Esophagus muscularis mucosa (tissue), 4 donors: Measurements from ENCODE around the gene MAP1LC3B2. TPM values are rescaled to one million over a fixed set of nuclear protein-coding genes. Genes with fewer than 3 reads are reported as not detected.

Source experiments
- DNase-seq: peaks from one replicate; pipeline ENCODE4 v3.0.0-alpha.2; 2017; ENCODE audit errors: extremely low spot score
- H3K27ac ChIP-seq, 4 donors: fragments of 200-600 bp; sonication (generic); replicated peaks in 1 of 4; 1 replicate in 3 of 4; 2 replicates in 1 of 4; pipeline ENCODE4 v1.5.1; 2016 to 2019; ENCODE audit warnings: mild to moderate bottlenecking in 1 of 4
- H3K27me3 ChIP-seq, 4 donors: fragments of 200-600 bp; sonication (generic); one replicate each; pipeline versions ENCODE4 v1.5.1 to v1.6.0; 2016 to 2019
- H3K36me3 ChIP-seq, 4 donors: fragments of 200-600 bp; sonication (generic); one replicate each; pipeline ENCODE4 v1.5.1; 2016 to 2019
- H3K4me1 ChIP-seq, 4 donors: fragments of 200-600 bp; sonication (generic); one replicate each; pipeline ENCODE4 v1.5.1; 2016 to 2019
- H3K4me3 ChIP-seq, 4 donors: fragments of 200-600 bp; sonication (generic); 1 replicate in 2 of 4; 2 replicates in 2 of 4; pipeline ENCODE4 v1.5.1; 2016 to 2019; ENCODE audit warnings: mild to moderate bottlenecking in 4 of 4, moderate library complexity in 1 of 4
- H3K9me3 ChIP-seq, 4 donors: fragments of 200-600 bp; sonication (generic); 1 replicate in 3 of 4; 2 replicates in 1 of 4; pipeline ENCODE4 v1.5.1; 2016 to 2019
- CTCF ChIP-seq, 3 experiments: fragments of 200-600 bp in 2 of 3; fragments of 450-650 bp in 1 of 3; sonication (generic) in 2 of 3; IDR thresholded peaks; one replicate each; pipeline ENCODE4 v1.5.1; 2017 to 2019; ENCODE audit warnings: antibody characterized with exemption in 3 of 3, mild to moderate bottlenecking in 2 of 3, moderate library complexity in 1 of 3
- EP300 ChIP-seq: sonication (generic); formaldehyde crosslinking; IDR thresholded peaks from one replicate; pipeline ENCODE4 v1.6.1; 2017; ENCODE audit warnings: antibody characterized with exemption
- POLR2A ChIP-seq: fragments of 450-650 bp; IDR thresholded peaks from one replicate; pipeline ENCODE4 v1.6.1; 2017; ENCODE audit warnings: antibody characterized with exemption, moderate library complexity, mild to moderate bottlenecking, low read depth
- POLR2AphosphoS5 ChIP-seq, 2 donors: sonication (generic); formaldehyde crosslinking; IDR thresholded peaks; one replicate each; pipeline ENCODE4 v1.6.1; 2017; ENCODE audit warnings: antibody characterized with exemption in 2 of 2
- WGBS: methylation state at CpG from one replicate; pipeline ENCODE4 v1.1.5; 2018; 5-methylcytosine and 5-hydroxymethylcytosine counted together
- intact Hi-C: fragments of 100-400 bp; cut with DNase I; formaldehyde crosslinking; loops from one replicate; pipeline ENCODE4 v1.15.1; 2023
- total RNA-seq, 4 donors: library from RNA; depleted of rRNA; stranded (reverse); fragments of >200 nt; gene quantifications; one replicate each; pipeline versions ENCODE4 v1.1.0 to v1.2.1, GENCODE V29; 2016

Gene MAP1LC3B2
- total RNA-seq, 4 donors from 2014 or later, result 0.83 to 3.0 (median 1.8) TPM; not detected in 1

- no peak overlapping the region for H3K4me3 ChIP-seq
- H3K36me3 ChIP-seq, result no peaks in the 10 kb centered on the region
- H3K27me3 ChIP-seq, result no peaks in the 10 kb centered on the region
- peak overlapping the region; percentile 9 to 88 (median 52) for H3K27ac ChIP-seq
- TF ChIP-seq POLR2A (no peak), EP300 (no peak), POLR2AphosphoS5 (IDR thresholded peaks at IDR 0.05) (no peak), CTCF (IDR thresholded peaks at IDR 0.05) (no peak)
- H3K4me1 ChIP-seq, result peaks cover 23 to 67% (median 61%) of the 10 kb centered on the region in 4 donors
- no peak for DNase-seq
- WGBS, result 65% methylated on average over 2 of the region's 2 CpGs
- intact Hi-C loops, result loop anchor here (2.0 to 5.0 kb wide), 2 partner anchors 65 to 252 kb away; partner anchors contain the start of gene MED13L
- H3K9me3 ChIP-seq, result no peaks in the 10 kb centered on the region
Observed at GRCh38 chr12:116529686-116530085, 29.5 kb upstream of the MAP1LC3B2 start.

- no peaks in the 10 kb centered on the region for H3K27me3 ChIP-seq
- H3K36me3 ChIP-seq, result no peaks in the 10 kb centered on the region
- WGBS, result 79% methylated on average over 4 of the region's 4 CpGs
- intact Hi-C loops, result no loop called here
- H3K4me1 ChIP-seq, result peaks cover 12 to 52% (median 45%) of the 10 kb centered on the region in 4 donors
- DNase-seq, result no peak
- H3K9me3 ChIP-seq, result no peaks in the 10 kb centered on the region
- no peak overlapping the region for H3K4me3 ChIP-seq
- TF ChIP-seq EP300 (no peak), POLR2AphosphoS5 (IDR thresholded peaks at IDR 0.05) (no peak), POLR2A (no peak), CTCF (IDR thresholded peaks at IDR 0.05) (no peak)
- H3K27ac ChIP-seq, result peak overlapping the region in 2 of 4 donors; percentile 86 to 90
Observed at GRCh38 chr12:116532428-116532827, 26.8 kb upstream of the MAP1LC3B2 start.

GRCh38 chr12:116532986-116533342 is 26.2 kb upstream of the MAP1LC3B2 start:
- no peaks in the 10 kb centered on the region for H3K36me3 ChIP-seq
- H3K4me3 ChIP-seq, result peak overlapping the region; percentile 58 to 77 (median 67)
- H3K9me3 ChIP-seq, result no peaks in the 10 kb centered on the region
- peak overlapping the region; percentile 86 to 90 (median 90) for H3K27ac ChIP-seq
- intact Hi-C loops, result no loop called here
- no peak for TF ChIP-seq POLR2AphosphoS5 (IDR thresholded peaks at IDR 0.05)
- no peak for TF ChIP-seq EP300
- TF ChIP-seq CTCF (IDR thresholded peaks at IDR 0.05), result no peak
- TF ChIP-seq POLR2A, result no peak
- DNase-seq, result no peak
- H3K4me1 ChIP-seq, result peaks cover 12 to 50% (median 45%) of the 10 kb centered on the region in 4 donors
- H3K27me3 ChIP-seq, result no peaks in the 10 kb centered on the region
- 11% methylated on average over 3 of the region's 11 CpGs for WGBS

GRCh38 chr12:116533343-116534251 is 25.6 kb upstream of the MAP1LC3B2 start:
- Histone ChIP-seq H3K27ac (peak overlapping the region; percentile 86 to 90 (median 90)), H3K4me1 (peaks cover 12 to 48% (median 41%) of the 10 kb centered on the region in 4 donors)
- 0% methylated on average over 21 of the region's 32 CpGs for WGBS

More at GRCh38 chr12:116533343-116534251, 25.6 kb upstream of the MAP1LC3B2 start:
- Histone ChIP-seq H3K9me3 (no peaks in the 10 kb centered on the region), H3K36me3 (no peaks in the 10 kb centered on the region), H3K27me3 (no peaks in the 10 kb centered on the region), H3K4me3 (peak overlapping the region; percentile 58 to 77 (median 67))
- TF ChIP-seq POLR2AphosphoS5 (IDR thresholded peaks at IDR 0.05) (peak; percentile 55 to 78), CTCF (IDR thresholded peaks at IDR 0.05) (no peak)
- intact Hi-C loops, result no loop called here
- no peak for DNase-seq
